Nephron progenitor cell (in vitro differentiated cells): ENCODE measurements around the gene ADARB2.

Experiments used
- DNase-seq: peaks from one replicate; pipeline ENCODE4 v3.0.0; 2021
- H3K27ac Mint-ChIP-seq: 2 replicates; pipeline ENCODE4 v1.8.0; 2021; ENCODE audit warnings: mild to moderate bottlenecking, moderate library complexity, mixed read lengths
- H3K27me3 Mint-ChIP-seq: 2 replicates; pipeline ENCODE4 v1.8.0; 2021; ENCODE audit warnings: mild to moderate bottlenecking, low read depth, mixed read lengths; ENCODE audit not compliant: poor library complexity
- H3K36me3 Mint-ChIP-seq: 2 replicates; pipeline ENCODE4 v1.8.0; 2021; ENCODE audit warnings: low read depth, mixed read lengths
- H3K4me1 Mint-ChIP-seq: 2 replicates; pipeline ENCODE4 v1.8.0; 2021; ENCODE audit warnings: mixed read lengths
- H3K4me3 Mint-ChIP-seq: 2 replicates; pipeline ENCODE4 v1.8.0; 2021; ENCODE audit warnings: mild to moderate bottlenecking, moderate library complexity, mixed read lengths
- H3K9me3 Mint-ChIP-seq: 2 replicates; pipeline ENCODE4 v1.8.0; 2021; ENCODE audit warnings: mild to moderate bottlenecking, moderate library complexity, mixed read lengths
- TF ChIP-seq, protein P1 (sequence below): fragments of 200-600 bp; sonication (generic); IDR thresholded peaks from 2 replicates; pipeline ENCODE4 v1.5.0; 2021; ENCODE audit warnings: antibody characterized with exemption

ADARB2 gene

DNA sequence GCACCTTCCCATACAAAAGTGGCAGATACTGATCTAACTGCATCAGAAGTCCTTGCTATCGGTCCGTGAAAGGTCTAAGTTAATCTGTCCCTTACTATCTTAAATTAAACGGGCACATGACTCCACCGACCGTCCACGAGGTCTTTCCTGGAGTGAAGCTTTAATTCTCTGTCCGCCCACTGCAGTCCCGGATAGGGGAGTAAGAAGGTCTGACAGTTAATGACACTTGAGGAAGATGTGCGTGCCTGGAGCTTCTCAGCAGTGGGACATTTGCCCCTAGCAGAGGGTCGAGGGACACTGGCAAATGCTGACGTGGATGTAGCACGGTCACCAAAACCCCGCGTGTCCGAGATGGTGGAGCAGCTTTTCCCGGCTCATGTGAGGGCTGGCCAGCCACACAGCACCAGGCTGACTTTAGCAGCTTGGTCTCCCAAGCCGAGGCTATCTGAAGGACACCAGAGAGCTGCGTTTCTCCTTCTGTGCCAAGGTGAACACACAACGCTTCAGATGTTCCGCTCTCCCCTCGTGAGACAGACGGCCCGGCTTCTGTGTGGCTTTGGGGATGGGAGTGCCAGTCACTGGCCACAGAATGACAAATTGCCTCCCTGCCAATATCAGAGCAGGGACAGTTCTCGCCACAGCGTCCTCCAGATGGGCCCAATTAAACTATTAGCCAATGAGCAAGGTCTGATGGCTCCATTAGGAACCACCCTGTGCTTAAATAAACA, 86.6 kb downstream of the ADARB2 start:
- DNase-seq: no peak
- Mint-ChIP-seq H3K27ac (peak overlapping the region; percentile 23), H3K9me3 (no peaks in the 10 kb centered on the region), H3K36me3 (no peaks in the 10 kb centered on the region), H3K4me3 (no peak overlapping the region), H3K27me3 (peaks cover 4% of the 10 kb centered on the region), H3K4me1 (peaks cover 18% of the 10 kb centered on the region)
- TF ChIP-seq, protein P1, sequence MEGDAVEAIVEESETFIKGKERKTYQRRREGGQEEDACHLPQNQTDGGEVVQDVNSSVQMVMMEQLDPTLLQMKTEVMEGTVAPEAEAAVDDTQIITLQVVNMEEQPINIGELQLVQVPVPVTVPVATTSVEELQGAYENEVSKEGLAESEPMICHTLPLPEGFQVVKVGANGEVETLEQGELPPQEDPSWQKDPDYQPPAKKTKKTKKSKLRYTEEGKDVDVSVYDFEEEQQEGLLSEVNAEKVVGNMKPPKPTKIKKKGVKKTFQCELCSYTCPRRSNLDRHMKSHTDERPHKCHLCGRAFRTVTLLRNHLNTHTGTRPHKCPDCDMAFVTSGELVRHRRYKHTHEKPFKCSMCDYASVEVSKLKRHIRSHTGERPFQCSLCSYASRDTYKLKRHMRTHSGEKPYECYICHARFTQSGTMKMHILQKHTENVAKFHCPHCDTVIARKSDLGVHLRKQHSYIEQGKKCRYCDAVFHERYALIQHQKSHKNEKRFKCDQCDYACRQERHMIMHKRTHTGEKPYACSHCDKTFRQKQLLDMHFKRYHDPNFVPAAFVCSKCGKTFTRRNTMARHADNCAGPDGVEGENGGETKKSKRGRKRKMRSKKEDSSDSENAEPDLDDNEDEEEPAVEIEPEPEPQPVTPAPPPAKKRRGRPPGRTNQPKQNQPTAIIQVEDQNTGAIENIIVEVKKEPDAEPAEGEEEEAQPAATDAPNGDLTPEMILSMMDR: no peak

DNA sequence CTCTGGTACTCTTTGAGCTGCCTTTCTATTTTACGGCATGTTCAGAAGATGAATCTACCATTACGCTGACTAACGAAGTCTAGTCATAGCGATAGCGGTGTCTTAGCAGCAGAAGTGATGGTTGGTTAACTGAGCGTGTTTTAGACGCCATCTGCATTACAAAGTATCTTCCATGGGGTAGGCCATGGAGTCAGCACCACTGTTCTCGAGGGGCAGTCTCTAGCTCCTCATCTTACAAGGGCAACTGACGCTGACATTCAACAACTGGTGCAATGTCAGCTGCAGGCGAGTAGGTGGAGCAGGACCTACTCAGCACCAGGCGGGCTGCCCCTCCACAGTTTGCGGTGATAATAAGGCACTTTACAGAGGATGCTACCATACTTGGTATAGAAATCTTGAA, 88.7 kb downstream of the ADARB2 start:
- Mint-ChIP-seq H3K9me3 (no peaks in the 10 kb centered on the region), H3K36me3 (no peaks in the 10 kb centered on the region), H3K4me1 (peaks cover 23% of the 10 kb centered on the region), H3K27me3 (peaks cover 19% of the 10 kb centered on the region), H3K27ac (no peak overlapping the region), H3K4me3 (no peak overlapping the region)
- no peak for DNase-seq
- TF ChIP-seq, protein P1: no peak

DNA sequence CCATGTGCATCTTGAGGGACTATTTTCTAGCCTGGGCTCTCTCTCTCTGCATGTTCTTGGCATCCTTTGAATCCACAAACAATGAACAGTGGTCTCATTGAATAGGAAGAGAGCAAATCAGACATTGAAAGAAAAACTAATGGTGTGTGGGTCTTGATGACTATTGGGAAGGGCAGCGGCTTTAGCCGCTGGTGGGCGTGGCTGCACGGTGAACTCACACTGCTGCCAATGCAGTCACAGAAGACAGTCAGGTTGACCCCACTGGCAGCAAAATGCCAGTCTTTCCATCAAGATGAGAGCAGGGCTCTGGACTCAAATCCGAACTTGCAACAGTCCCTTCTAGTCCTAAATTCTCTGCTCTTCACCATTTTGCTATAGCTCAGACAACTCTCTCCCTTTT, 91.0 kb downstream of the ADARB2 start:
- peaks cover 27% of the 10 kb centered on the region for H3K27me3 Mint-ChIP-seq
- TF ChIP-seq, protein P1: no peak
- no peak overlapping the region for H3K27ac Mint-ChIP-seq
- H3K36me3 Mint-ChIP-seq: no peaks in the 10 kb centered on the region
- H3K4me3 Mint-ChIP-seq: no peak overlapping the region
- peaks cover 18% of the 10 kb centered on the region for H3K4me1 Mint-ChIP-seq
- no peak for DNase-seq
- H3K9me3 Mint-ChIP-seq: no peaks in the 10 kb centered on the region

- H3K4me3 Mint-ChIP-seq: no peak overlapping the region
- no peaks in the 10 kb centered on the region for H3K9me3 Mint-ChIP-seq
- no peaks in the 10 kb centered on the region for H3K36me3 Mint-ChIP-seq
- no peak overlapping the region for H3K27ac Mint-ChIP-seq
- DNase-seq: no peak
- peaks cover 16% of the 10 kb centered on the region for H3K4me1 Mint-ChIP-seq
- H3K27me3 Mint-ChIP-seq: peaks cover 27% of the 10 kb centered on the region
- TF ChIP-seq, protein P1: no peak
Measured at GRCh38 chr10:1645896-1646295, 91.4 kb downstream of the ADARB2 start.

GRCh38 chr10:1644191-1644711, 93.1 kb downstream of the ADARB2 start:
- Mint-ChIP-seq H3K4me1 (peaks cover 5% of the 10 kb centered on the region), H3K27me3 (peaks cover 27% of the 10 kb centered on the region), H3K27ac (no peak overlapping the region), H3K4me3 (no peak overlapping the region), H3K36me3 (no peaks in the 10 kb centered on the region), H3K9me3 (no peaks in the 10 kb centered on the region)
- DNase-seq: no peak
- TF ChIP-seq, protein P1: no peak

DNA sequence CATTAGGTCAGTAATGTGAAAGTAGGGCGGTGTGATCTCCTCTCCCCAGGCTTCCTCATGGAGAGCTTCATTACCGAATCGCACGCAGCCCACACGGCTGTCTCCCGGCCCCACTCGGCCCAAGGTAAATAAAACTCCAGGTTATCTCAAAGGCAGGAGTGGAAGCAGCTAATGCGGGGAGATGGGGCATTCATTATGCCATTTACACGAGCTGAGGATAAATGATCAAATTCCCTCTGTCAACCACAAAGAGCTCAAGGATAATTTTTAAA, 93.5 kb downstream of the ADARB2 start:
- Mint-ChIP-seq H3K4me3 (no peak overlapping the region), H3K4me1 (peaks cover 5% of the 10 kb centered on the region), H3K27me3 (peaks cover 27% of the 10 kb centered on the region), H3K27ac (no peak overlapping the region), H3K36me3 (no peaks in the 10 kb centered on the region), H3K9me3 (no peaks in the 10 kb centered on the region)
- TF ChIP-seq, protein P1: no peak
- no peak for DNase-seq
